CD4-positive, alpha-beta T cell (primary cell): ENCODE measurements around the gene RAPGEF4. TPM values are rescaled to one million over a fixed set of nuclear protein-coding genes. Genes with fewer than 3 reads are reported as not detected.

Experiments used
- ATAC-seq: fragments of 200-7000 bp; cut with Tn5 transposase; one replicate; pipeline ENCODE4 v1.10.0; 2022; ENCODE audit warnings: mild to moderate bottlenecking; ENCODE audit not compliant: poor library complexity
- CTCF ChIA-PET: fragments of 350-600 bp; sonication (Branson Sonifier 250); formaldehyde crosslinking; loops from one replicate; lab custom pipeline; 2021; ENCODE audit warnings: antibody characterized with exemption, inconsistent platforms; lab: Charles Lee
- POLR2A ChIA-PET: fragments of 350-600 bp; sonication (Branson Sonifier 250); formaldehyde crosslinking; loops from one replicate; lab custom pipeline; 2021; ENCODE audit warnings: antibody characterized with exemption, inconsistent platforms; lab: Charles Lee
- DNase-seq, 14 experiments: peaks; one replicate each; pipeline ENCODE4 v3.0.0-alpha.2; 2013 to 2020; ENCODE audit warnings: mixed read lengths in 2 of 14
- H3K27ac ChIP-seq, 2 donors: one replicate each; pipeline versions ENCODE4 v1.5.1 to v1.7.0; 2013; ENCODE audit warnings: low read length in 2 of 2, low read depth in 1 of 2, mild to moderate bottlenecking in 1 of 2
- H3K27me3 ChIP-seq, 2 experiments: 1 replicate in 1 of 2; 2 replicates in 1 of 2; pipeline versions ENCODE4 v1.6.1 to v1.7.0; 2013; ENCODE audit warnings: low read length in 2 of 2, control low read depth in 1 of 2, mild to moderate bottlenecking in 1 of 2, moderate library complexity in 1 of 2; ENCODE audit not compliant: insufficient read depth in 2 of 2, control insufficient read depth in 1 of 2
- H3K36me3 ChIP-seq: one replicate; pipeline ENCODE4 v1.6.1; 2013; ENCODE audit warnings: low read length, control low read depth; ENCODE audit not compliant: insufficient read depth
- H3K4me1 ChIP-seq: one replicate; pipeline ENCODE4 v1.6.1; 2013; ENCODE audit warnings: low read length, control low read depth; ENCODE audit not compliant: insufficient read depth
- H3K4me3 ChIP-seq: one replicate; pipeline ENCODE4 v1.5.1; 2013; ENCODE audit warnings: mild to moderate bottlenecking, low read length, moderate library complexity
- H3K9me3 ChIP-seq, 2 experiments: 1 replicate in 1 of 2; 2 replicates in 1 of 2; pipeline versions ENCODE4 v1.6.1 to v1.7.0; 2013; ENCODE audit warnings: low read length in 2 of 2, mild to moderate bottlenecking in 2 of 2, control low read depth in 1 of 2, moderate library complexity in 1 of 2; ENCODE audit not compliant: control insufficient read depth in 1 of 2, insufficient read depth in 1 of 2
- H3K27ac Mint-ChIP-seq: one replicate; pipeline ENCODE4 v1.8.0; 2020; ENCODE audit warnings: mixed read lengths
- H3K27me3 Mint-ChIP-seq: one replicate; pipeline ENCODE4 v1.8.0; 2021; ENCODE audit warnings: mixed read lengths
- H3K36me3 Mint-ChIP-seq: one replicate; pipeline ENCODE4 v1.8.0; 2021; ENCODE audit warnings: low read depth, mixed read lengths
- H3K4me1 Mint-ChIP-seq: one replicate; pipeline ENCODE4 v1.8.0; 2021; ENCODE audit warnings: low read depth, mixed read lengths
- H3K4me3 Mint-ChIP-seq: one replicate; pipeline ENCODE4 v1.8.0; 2020; ENCODE audit warnings: mild to moderate bottlenecking, mixed read lengths
- H3K9me3 Mint-ChIP-seq: one replicate; pipeline ENCODE4 v1.8.0; 2020; ENCODE audit warnings: mixed read lengths
- CTCF ChIP-seq: fragments of 200-600 bp; IDR thresholded peaks from one replicate; pipeline ENCODE4 v1.8.0; 2022; ENCODE audit warnings: antibody characterized with exemption, mild to moderate bottlenecking
- intact Hi-C, 2 experiments: fragments of 100-400 bp; cut with DNase I in 1 of 2; cut with micrococcal nuclease in 1 of 2; formaldehyde crosslinking; loops; one replicate each; pipeline versions ENCODE4 v1.15.1 to v1.9.0; 2023 to 2025; cut with DNase I, micrococcal nuclease
- total RNA-seq, 174 experiments: library from RNA in 2 of 174; stranded (reverse) in 2 of 174; gene quantifications; one replicate each; pipeline ENCODE4 v1.2.3 and lab custom pipeline; 2021 to 2026

Gene RAPGEF4
- total RNA-seq, 2 experiments from 2014 or later, result 0.69 to 0.73 TPM

- H3K9me3 ChIP-seq, result no peaks in the 10 kb centered on the region
- no peak for TF ChIP-seq CTCF
- no peaks in the 10 kb centered on the region for H3K4me1 Mint-ChIP-seq
- intact Hi-C loops, result no loop called here
- H3K9me3 Mint-ChIP-seq, result no peaks in the 10 kb centered on the region
- H3K27me3 Mint-ChIP-seq, result peaks cover 10% of the 10 kb centered on the region
- ATAC-seq (no peak), DNase-seq (no peak)
- no peak overlapping the region for H3K4me3 ChIP-seq
- H3K36me3 ChIP-seq, result no peaks in the 10 kb centered on the region
- ChIA-PET POLR2A (interaction anchor here (1.4 kb wide), 1 partner anchor 20 kb away, joined by 3 read pairs; no protein-coding TSS in a partner anchor), CTCF (interaction anchor here (0.6 kb wide), 1 partner anchor 1227 kb away, joined by 3 read pairs; no protein-coding TSS in a partner anchor)
- H3K27ac Mint-ChIP-seq, result no peak overlapping the region
- no peak overlapping the region for H3K4me3 Mint-ChIP-seq
- no peaks in the 10 kb centered on the region for H3K36me3 Mint-ChIP-seq
- H3K27ac ChIP-seq, result no peak overlapping the region
- no peaks in the 10 kb centered on the region for H3K4me1 ChIP-seq
- H3K27me3 ChIP-seq, result peaks cover 0 to 2% of the 10 kb centered on the region in 2 experiments
Observed at GRCh38 chr2:173058097-173058496, 322.5 kb downstream of the RAPGEF4 start.

DNA sequence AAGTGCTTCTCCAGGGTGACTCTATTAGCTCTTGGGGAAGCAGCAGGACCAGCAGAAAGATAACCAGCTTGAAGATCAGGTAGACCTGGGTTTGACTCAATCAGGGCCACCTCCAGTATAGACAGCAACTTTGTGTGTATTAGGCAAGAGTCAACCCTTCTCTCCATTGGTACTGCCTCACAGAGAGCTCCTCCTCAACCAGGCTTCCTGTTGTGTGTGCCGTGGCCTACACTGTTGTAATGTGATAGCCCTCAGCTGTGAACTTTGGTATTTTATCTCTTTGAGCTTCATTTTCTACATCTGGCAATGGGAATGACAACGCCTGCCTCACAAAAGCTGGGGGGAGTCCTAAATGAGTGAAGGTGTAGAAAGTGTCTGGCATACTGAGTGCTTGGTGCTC is 323.0 kb downstream of the RAPGEF4 start:
- ATAC-seq (no peak), DNase-seq (no peak)
- H3K4me1 Mint-ChIP-seq, result no peaks in the 10 kb centered on the region
- Histone ChIP-seq H3K27ac (no peak overlapping the region), H3K27me3 (peaks cover 0 to 2% of the 10 kb centered on the region in 2 experiments), H3K4me1 (no peaks in the 10 kb centered on the region), H3K4me3 (no peak overlapping the region), H3K9me3 (no peaks in the 10 kb centered on the region), H3K36me3 (no peaks in the 10 kb centered on the region)
- intact Hi-C loops, result no loop called here
- ChIA-PET CTCF (interaction anchor here (0.6 kb wide), 1 partner anchor 1227 kb away, joined by 3 read pairs; no protein-coding TSS in a partner anchor), POLR2A (no interaction called here)
- peaks cover 5% of the 10 kb centered on the region for H3K27me3 Mint-ChIP-seq
- no peaks in the 10 kb centered on the region for H3K9me3 Mint-ChIP-seq
- no peak overlapping the region for H3K27ac Mint-ChIP-seq
- H3K4me3 Mint-ChIP-seq, result no peak overlapping the region
- TF ChIP-seq CTCF, result no peak
- no peaks in the 10 kb centered on the region for H3K36me3 Mint-ChIP-seq

DNA sequence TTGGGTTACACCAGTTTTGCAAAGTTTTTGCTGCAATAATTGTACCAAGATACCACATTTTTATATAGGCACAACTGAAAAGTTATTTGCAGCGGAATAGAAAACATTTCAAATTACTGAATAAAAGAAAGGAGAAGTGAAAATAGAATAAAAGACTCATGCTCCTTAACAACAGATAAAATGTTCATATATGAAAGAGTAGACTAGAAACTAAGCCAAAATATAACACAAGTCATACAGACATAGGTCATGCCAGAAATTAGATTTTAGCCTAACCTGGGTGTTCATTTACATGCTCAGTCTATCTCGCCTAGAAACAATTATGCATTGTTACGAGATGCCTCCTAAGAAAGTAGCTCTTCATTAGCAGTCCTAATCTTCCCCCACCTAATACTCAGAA is 323.6 kb downstream of the RAPGEF4 start:
- Histone ChIP-seq H3K4me1 (no peaks in the 10 kb centered on the region), H3K36me3 (no peaks in the 10 kb centered on the region), H3K27me3 (peaks cover 2 to 4% of the 10 kb centered on the region in 2 experiments), H3K9me3 (no peaks in the 10 kb centered on the region), H3K4me3 (no peak overlapping the region), H3K27ac (no peak overlapping the region)
- H3K9me3 Mint-ChIP-seq, result no peaks in the 10 kb centered on the region
- ATAC-seq (no peak), DNase-seq (no peak)
- H3K36me3 Mint-ChIP-seq, result no peaks in the 10 kb centered on the region
- ChIA-PET POLR2A (no interaction called here), CTCF (no interaction called here)
- H3K27ac Mint-ChIP-seq, result no peak overlapping the region
- H3K4me1 Mint-ChIP-seq, result no peaks in the 10 kb centered on the region
- intact Hi-C loops, result no loop called here
- no peak overlapping the region for H3K4me3 Mint-ChIP-seq
- no peak for TF ChIP-seq CTCF
- peaks cover 11% of the 10 kb centered on the region for H3K27me3 Mint-ChIP-seq
